ENCODE measurements around the gene ARHGAP15.

Gene ARHGAP15

DNA sequence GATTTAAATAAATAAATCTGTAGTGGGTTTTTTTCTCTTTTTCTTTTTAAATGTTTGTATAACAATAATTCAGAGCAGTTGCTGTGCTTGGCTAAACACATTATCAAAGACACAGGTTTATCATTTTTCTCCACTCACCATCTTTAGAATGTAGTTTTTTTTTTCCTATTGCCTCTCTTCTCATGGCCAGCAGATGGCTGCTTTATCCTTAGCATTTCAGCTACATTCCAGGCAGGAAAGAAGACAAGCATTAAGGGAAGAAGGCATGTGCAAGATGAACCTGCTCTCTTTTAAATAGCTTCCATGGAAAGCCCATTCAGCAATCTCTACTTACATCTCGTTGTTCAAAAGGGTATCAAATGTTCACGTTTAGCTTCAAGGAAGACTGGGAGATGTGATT lies 42.6 kb downstream of the ARHGAP15 start:
- DNase-seq (ENCODE audit: low read depth) = no peak

DNA sequence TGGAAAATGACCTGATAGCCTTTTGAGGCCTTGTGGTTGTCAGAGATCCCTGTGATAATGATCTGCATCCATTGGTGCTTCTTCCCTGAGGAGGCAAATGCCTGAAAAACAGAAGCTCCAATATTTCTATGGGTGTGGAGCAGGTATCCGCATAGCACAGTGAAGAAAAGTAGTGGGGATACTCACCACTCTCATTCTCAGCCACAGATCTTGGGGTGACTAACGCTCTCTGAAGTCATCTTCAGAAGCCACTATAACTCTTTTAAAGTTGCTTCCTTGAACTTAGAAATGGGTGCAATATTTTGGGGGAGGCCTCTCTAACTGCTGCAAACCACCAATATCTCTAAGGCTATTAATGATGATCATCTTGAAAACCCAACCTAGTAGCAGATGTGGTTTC lies 46.2 kb downstream of the ARHGAP15 start:
- no peak for DNase-seq (ENCODE audit: low read depth)

DNA sequence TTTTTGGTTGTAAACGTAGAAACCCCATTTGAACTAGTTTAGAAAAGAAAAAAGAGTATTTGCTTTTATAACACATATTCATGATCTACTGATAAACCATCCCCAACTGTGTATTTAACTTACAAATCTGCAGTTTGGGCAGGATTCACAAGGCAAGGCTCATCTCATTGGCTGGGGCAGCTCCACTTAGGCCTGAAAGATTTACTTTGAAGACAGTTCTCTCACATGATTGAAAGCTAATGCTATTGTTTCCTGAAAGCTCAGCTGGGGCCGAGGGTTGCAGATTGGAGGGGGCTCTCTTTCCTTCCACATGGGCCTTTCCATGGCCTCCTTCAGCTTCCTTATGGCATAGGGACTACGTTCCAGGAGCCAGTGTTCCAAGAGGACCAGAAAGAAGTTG lies 47.4 kb downstream of the ARHGAP15 start:
- no peak for DNase-seq (ENCODE audit: low read depth)

GRCh38 chr2:143177096-143177786 lies 48.0 kb downstream of the ARHGAP15 start:
- DNase-seq (ENCODE audit: low read depth) = no peak

DNA sequence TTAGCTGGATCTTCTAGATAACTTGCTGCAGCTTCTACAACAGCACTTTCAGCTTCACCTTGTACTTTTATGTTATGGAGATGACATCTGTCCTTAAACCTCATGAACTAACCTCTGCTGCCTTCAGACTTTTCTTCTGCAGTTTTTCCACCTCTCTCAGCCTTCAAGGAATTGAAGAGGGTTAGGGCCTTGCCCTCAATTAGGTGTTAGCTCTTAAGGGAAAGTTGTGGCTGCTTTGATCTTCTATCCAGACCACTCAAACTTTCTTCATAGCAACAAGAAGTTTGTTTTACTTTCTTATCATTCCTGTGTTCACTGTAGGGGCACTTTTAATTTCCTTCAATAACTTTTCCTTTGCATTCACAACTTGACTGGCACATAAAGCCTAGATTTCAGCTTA lies 52.3 kb downstream of the ARHGAP15 start:
- no peak for DNase-seq (ENCODE audit: low read depth)

GRCh38 chr2:143182649-143183048 lies 53.4 kb downstream of the ARHGAP15 start:
- DNase-seq (ENCODE audit: low read depth) = no peak

DNA sequence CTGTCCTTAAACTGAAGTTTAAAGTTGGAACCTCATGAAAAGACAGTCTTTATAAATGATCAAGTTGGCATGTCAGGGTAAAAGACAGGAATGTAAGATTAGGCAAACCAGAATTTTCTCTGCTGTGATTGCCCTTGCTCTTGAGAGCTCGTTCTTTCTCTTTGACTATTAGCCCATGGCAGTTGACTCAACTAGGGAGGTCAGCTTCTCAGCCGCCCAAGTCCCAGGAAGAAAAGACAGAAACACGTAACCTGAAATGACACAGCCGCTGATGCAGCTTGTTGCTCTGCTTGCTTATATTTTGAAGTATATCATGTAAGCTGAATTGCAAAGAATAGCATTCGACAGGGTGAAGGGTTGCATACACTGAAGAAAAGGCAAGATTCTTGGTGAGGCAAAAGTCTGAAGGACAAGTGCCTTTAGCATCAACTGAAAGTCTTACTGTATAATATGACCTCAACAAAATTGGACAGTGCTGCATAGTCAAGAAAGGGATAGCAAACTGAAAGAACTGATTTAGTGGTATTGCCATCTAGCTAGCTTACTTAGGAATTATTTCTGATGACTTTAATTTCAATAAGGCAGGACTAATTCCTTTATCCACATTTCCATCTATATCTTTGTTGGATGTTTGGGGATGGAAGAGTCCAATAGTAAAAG lies 54.7 kb downstream of the ARHGAP15 start:
- no peak for DNase-seq (ENCODE audit: low read depth)

GRCh38 chr2:143186876-143187275 lies 57.7 kb downstream of the ARHGAP15 start:
- no peak for DNase-seq (ENCODE audit: low read depth)

DNA sequence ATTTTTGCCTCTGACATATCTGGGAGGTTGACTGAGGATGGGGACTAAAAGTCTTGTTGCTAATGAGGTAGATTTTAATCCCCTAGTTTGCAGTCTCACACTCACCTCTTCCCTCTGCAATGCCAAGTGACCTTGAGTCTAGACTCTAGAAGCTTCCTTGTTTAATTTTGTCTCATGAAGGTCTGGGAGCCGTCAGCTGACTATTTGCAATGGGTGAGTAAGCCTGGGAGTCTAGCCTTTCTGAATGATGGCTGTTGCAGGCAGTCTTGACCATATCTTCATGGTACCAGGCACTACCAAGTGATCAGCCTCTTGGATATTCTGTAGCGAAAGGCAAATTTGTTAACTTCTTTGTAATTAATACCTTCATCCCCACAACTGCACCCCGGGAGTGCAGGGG lies 61.2 kb downstream of the ARHGAP15 start:
- no peak for DNase-seq (ENCODE audit: low read depth)

GRCh38 chr2:143192106-143192505 lies 62.9 kb downstream of the ARHGAP15 start:
- DNase-seq (ENCODE audit: low read depth) = no peak

GRCh38 chr2:143192716-143193115 lies 63.5 kb downstream of the ARHGAP15 start:
- DNase-seq (ENCODE audit: low read depth) = no peak

- DNase-seq (ENCODE audit: low read depth) = no peak
Observed at GRCh38 chr2:143193121-143193520, 63.9 kb downstream of the ARHGAP15 start.

DNA sequence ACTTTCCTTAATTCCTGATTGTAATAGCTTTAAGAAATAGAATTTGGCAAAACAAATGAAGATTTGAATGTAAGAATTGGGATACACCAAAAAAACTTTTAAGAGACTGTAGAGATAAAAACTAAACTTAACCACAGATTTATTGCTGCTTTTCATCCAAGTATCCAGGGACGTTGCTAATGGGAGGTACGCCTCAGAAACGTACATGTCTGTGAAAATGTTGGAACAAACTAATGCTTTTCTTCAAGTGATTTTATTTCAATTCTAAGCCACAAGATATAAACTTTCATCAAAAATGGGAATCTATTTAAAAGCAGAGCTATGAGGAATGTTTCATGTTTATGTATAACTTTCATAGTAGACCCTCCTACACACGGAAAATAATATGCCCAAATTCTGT lies 66.3 kb downstream of the ARHGAP15 start:
- DNase-seq (ENCODE audit: low read depth) = no peak

DNA sequence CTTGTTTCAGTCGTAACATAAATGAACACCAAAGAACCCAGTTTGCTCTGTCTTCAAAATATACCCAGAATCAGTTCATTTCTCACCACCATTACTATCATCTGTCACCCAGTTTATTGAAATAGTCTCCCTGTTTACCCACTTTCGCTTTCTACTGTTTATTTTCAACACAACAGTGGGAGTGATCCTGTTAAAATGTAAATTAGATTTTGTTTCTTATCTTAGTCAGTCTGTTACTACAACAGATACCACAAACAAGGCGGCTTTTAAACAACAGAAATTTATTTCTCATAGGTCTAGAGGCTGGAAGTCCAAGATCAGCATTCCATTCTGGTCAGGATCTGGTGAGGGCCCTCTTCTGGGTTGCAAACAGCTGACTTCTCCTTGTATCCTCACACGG lies 74.8 kb downstream of the ARHGAP15 start:
- DNase-seq (ENCODE audit: low read depth) = no peak

- no peak for DNase-seq (ENCODE audit: low read depth)
Observed at GRCh38 chr2:143205106-143205764, 76.0 kb downstream of the ARHGAP15 start.

DNA sequence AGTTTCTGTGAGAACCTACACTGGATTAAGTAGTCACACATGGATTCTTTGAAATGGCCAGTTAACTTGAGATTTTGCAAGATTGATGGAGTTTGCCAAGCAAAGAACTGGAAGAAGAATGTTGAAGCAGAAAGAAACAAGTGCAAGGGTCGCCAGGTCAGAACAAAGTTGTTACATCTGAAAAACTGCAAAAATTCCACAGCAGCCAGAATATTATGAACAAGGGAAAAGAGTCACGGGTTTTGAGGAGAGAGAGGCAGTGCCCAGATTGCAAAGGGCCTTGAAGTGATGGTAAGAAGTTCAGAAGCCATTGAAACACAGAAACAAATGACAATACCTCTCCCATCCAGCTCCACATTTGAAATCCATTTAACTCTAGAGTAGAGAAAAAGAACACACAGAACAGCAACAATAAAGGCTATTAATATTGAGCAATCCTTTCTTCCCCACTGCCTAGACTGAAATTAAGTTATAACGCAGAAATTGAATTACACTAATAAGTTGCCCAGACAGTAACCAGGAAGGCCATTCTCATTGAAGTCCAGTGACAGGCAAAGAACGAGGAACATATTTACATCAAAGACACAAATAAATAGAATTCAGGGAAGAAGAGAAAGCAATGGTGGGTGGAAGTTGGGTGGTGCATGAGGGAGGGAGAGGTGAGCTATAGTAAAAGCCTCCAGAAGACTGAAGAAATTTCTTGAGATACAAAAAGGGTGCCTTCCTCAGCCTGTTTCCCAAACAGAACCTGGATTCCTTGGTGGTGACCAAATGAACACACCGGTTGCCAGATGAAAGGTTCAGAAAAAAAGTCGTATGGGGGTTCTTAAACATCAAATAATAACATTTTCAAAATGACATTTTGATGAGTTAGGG lies 80.6 kb downstream of the ARHGAP15 start:
- no peak for DNase-seq (ENCODE audit: low read depth)

DNA sequence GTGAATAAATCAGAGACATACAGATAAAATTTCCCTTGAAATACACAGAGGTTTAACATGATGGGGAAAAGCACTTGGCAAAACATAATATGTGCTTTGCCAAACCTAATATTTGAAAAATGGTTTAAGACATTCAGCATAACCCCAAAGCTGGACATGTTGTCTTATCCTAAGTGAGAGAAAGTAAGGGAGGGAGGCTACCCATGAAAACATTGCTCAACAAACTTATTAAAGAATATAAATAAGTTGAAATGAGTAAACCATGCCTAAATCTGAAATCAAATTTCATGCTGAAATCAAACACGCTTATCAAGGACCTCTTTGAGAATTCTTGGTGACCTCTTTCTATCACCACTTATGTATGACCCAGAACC lies 81.2 kb downstream of the ARHGAP15 start:
- DNase-seq (ENCODE audit: low read depth) = no peak

DNA sequence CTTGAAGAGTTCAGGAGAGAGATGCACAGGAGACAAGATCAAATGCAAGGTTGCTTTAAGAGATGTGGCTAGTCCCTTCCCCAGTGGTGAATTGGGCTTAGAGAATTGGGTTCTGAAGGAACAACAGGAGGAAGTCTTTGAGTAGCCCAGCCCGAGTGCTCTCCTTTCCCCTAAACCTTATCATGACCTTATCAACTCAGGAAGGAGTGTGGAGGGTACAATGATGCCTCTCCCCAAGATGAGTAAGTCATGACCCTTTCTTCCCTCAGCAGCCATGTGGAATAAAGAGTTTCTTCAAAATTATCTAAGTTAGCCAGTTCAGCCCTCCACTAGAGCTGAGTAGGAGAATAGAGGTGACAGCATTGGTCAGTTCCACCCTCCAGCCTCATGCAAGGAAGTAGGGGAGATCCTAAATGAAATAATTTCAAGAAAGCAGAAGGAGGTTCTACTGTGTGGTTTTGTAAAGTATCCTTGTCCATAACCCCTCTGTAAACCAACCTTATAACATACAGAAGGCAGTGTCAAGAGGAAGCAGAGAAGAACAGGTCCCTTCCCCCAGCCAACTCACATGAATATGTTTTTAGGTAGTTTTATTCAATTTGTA lies 88.4 kb downstream of the ARHGAP15 start:
- DNase-seq (ENCODE audit: low read depth) = no peak

GRCh38 chr2:143218621-143219020 lies 89.4 kb downstream of the ARHGAP15 start:
- no peak for DNase-seq (ENCODE audit: low read depth)

DNA sequence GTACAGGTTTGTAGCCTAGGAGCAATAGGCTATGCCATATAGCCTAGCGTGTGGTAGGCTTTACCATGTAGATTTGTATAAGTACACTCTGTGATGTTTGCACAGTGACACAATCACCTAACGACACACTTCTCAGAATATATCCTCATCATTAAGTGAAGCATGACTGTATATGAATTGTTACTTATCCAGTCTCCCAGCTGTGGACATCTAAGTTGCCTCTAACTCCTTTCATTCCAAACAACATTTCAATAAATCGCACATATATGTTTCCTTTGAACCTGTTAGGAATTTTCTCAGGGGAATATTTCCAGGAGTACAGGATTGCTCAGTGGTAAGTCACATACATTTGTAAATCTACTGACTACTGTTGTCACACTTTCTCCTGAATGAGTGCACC lies 90.0 kb downstream of the ARHGAP15 start:
- DNase-seq (ENCODE audit: low read depth) = no peak

GRCh38 chr2:143223556-143223955 lies 94.3 kb downstream of the ARHGAP15 start:
- DNase-seq (ENCODE audit: low read depth) = no peak

DNA sequence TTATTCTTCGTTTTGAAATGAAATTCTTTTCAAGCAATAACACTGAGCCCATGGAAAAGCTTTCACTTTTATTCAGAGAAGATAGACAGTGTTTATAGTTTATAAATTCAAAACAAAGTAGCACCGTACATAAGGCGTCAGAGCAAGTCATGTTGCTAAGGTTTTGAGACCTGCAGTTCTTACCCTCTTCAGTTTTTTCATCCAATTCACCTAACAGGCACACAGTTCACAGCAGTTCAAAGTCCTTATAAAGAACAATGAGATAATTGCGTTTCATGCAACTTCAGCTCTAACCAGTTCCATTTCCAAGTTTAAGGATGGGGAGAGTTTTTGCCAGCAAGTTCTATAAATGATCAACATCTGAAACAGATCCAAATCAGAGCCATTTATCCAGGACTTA lies 96.7 kb downstream of the ARHGAP15 start:
- DNase-seq (ENCODE audit: low read depth) = no peak
